ENCODE results near the gene ACTR10. TPM values are rescaled to one million over a fixed set of nuclear protein-coding genes. Genes with fewer than 3 reads are reported as not detected.
"Not testable (repeated sequence)": the region's sequence is repeated elsewhere in the genome, so short reads cannot be mapped to it uniquely, and the experiment has no call there.

The ACTR10 gene
- total and polyA plus RNA-seq, 2 donors (not counting 1 experiment from before 2014, with no cell fraction given): 28.7 to 40.6 TPM

GRCh38 chr14:58258156-58258555, 58.2 kb downstream of the ACTR10 start:
- H3K9me3 ChIP-seq (ENCODE audit: control extremely low read depth in 1 of 3, control insufficient read depth in 2 of 3, insufficient read depth in 1 of 3, low read length in 2 of 3): no peaks in the 10 kb centered on the region
- no peak overlapping the region for H3K9ac ChIP-seq (ENCODE audit: low read length)
- ATAC-seq (ENCODE audit: low read depth): no peak
- H3K79me2 ChIP-seq (ENCODE audit: control insufficient read depth, insufficient read depth, low read length): peaks cover 37% of the 10 kb centered on the region
- no peaks in the 10 kb centered on the region for H3K27me3 ChIP-seq (replicated peaks in 1 of 4; ENCODE audit: control extremely low read depth in 1 of 4, control insufficient read depth in 3 of 4, insufficient read depth in 4 of 4, low read length in 3 of 4)
- no peaks in the 10 kb centered on the region for H3K4me1 Mint-ChIP-seq
- POLR2A ChIA-PET: no interaction called here
- TF ChIP-seq EZH2 (IDR thresholded peaks at IDR 0.05; ENCODE audit: borderline replicate concordance, insufficient read depth, low read depth, low read length, poor library complexity, severe bottlenecking): no peak
- no peak for TF ChIP-seq CTCF (IDR thresholded peaks at IDR 0.05)
- H3K27ac Mint-ChIP-seq: no peak overlapping the region
- intact Hi-C loops (cut with micrococcal nuclease): no loop called here
- H2AFZ ChIP-seq (ENCODE audit: insufficient read depth, low read depth, low read length, poor library complexity, severe bottlenecking): no peak overlapping the region
- H3K4me3 ChIP-seq (ENCODE audit: control extremely low read depth in 1 of 5, extremely low read depth in 1 of 5, insufficient read depth in 1 of 5, low read depth in 2 of 5, low read length in 4 of 5): no peak overlapping the region
- H3K4me1 ChIP-seq (ENCODE audit: control insufficient read depth in 2 of 2, insufficient read depth in 2 of 2, low read length in 2 of 2): no peaks in the 10 kb centered on the region
- no peak overlapping the region for H3K4me3 Mint-ChIP-seq
- H3K27ac ChIP-seq (ENCODE audit: low read length in 2 of 2): peak overlapping the region in 1 of 2 donors; percentile 9
- no peaks in the 10 kb centered on the region for H3K9me3 Mint-ChIP-seq (ENCODE audit: insufficient read depth)
- CTCF ChIA-PET: no interaction called here
- peaks cover 7 to 70% of the 10 kb centered on the region in 2 experiments for H3K36me3 ChIP-seq (replicated peaks in 1 of 2; ENCODE audit: control extremely low read depth in 1 of 2, control insufficient read depth in 1 of 2, extremely low read depth in 1 of 2, insufficient read depth in 2 of 2, low read length in 1 of 2)
- peaks cover 28% of the 10 kb centered on the region for H4K20me1 ChIP-seq (ENCODE audit: control insufficient read depth, insufficient read depth, low read length, poor library complexity, severe bottlenecking)
- WGBS (ENCODE audit: insufficient coverage): no CpG with 5 or more reads among the region's 4 CpGs
- no peak for DNase-seq
- H3K4me2 ChIP-seq (replicated peaks; ENCODE audit: low read depth, low read length, poor library complexity, severe bottlenecking): no peak overlapping the region
- no peaks in the 10 kb centered on the region for H3K27me3 Mint-ChIP-seq

- not testable (repeated sequence) for H3K27ac Mint-ChIP-seq, H3K4me3 Mint-ChIP-seq
- WGBS (ENCODE audit: insufficient coverage): 97% methylated on average over 9 of the region's 10 CpGs
Observed at GRCh38 chr14:58262005-58262404, 62.1 kb downstream of the ACTR10 start.

More at GRCh38 chr14:58262005-58262404, 62.1 kb downstream of the ACTR10 start:
- H3K9ac ChIP-seq (ENCODE audit: low read length); H3K4me1 ChIP-seq (ENCODE audit: control insufficient read depth in 2 of 2, insufficient read depth in 2 of 2, low read length in 2 of 2); H3K27me3 ChIP-seq (replicated peaks in 1 of 4; ENCODE audit: control extremely low read depth in 1 of 4, control insufficient read depth in 3 of 4, insufficient read depth in 4 of 4, low read length in 3 of 4); H3K4me1 Mint-ChIP-seq; CTCF ChIA-PET; POLR2A ChIA-PET; H3K4me3 ChIP-seq (ENCODE audit: control extremely low read depth in 1 of 5, extremely low read depth in 1 of 5, insufficient read depth in 1 of 5, low read depth in 2 of 5, low read length in 4 of 5); H3K27me3 Mint-ChIP-seq; DNase-seq; ATAC-seq (ENCODE audit: low read depth); H2AFZ ChIP-seq (ENCODE audit: insufficient read depth, low read depth, low read length, poor library complexity, severe bottlenecking); H3K9me3 ChIP-seq (ENCODE audit: control extremely low read depth in 1 of 3, control insufficient read depth in 2 of 3, insufficient read depth in 1 of 3, low read length in 2 of 3); H3K27ac ChIP-seq (ENCODE audit: low read length in 2 of 2); H3K4me2 ChIP-seq (replicated peaks; ENCODE audit: low read depth, low read length, poor library complexity, severe bottlenecking); intact Hi-C loops (cut with micrococcal nuclease); H3K9me3 Mint-ChIP-seq (ENCODE audit: insufficient read depth): not testable (repeated sequence)
- peaks cover 12% of the 10 kb centered on the region for H4K20me1 ChIP-seq (ENCODE audit: control insufficient read depth, insufficient read depth, low read length, poor library complexity, severe bottlenecking)
- peaks cover 17 to 76% of the 10 kb centered on the region in 2 experiments for H3K36me3 ChIP-seq (replicated peaks in 1 of 2; ENCODE audit: control extremely low read depth in 1 of 2, control insufficient read depth in 1 of 2, extremely low read depth in 1 of 2, insufficient read depth in 2 of 2, low read length in 1 of 2)
- peaks cover 10% of the 10 kb centered on the region for H3K79me2 ChIP-seq (ENCODE audit: control insufficient read depth, insufficient read depth, low read length)

Measured in B cell (primary cell).